Measurements from ENCODE around the gene LRIG3.

DNA sequence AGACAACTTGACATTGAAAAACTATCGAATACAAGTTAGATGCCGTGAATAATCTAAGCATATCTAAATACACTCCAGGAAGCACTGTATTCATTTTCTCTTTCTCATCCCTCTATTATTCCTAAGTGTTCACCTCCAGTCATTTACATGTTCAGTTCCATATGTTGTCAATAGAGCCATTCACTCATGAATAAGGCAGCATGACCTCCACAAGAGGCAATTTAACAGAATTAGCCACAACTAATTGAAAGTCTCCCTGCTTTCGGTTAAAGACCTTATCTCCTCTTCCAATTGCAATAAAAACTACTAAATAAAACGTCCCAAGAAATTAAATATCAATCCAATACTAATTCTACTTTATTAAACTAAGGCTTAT is 1.8 kb downstream of the LRIG3 start:
- TF ChIP-seq CTCF (IDR thresholded peaks at IDR 0.05) (no peak), POLR2A (IDR thresholded peaks at IDR 0.05) (no peak)
